Endodermal cell (in vitro differentiated cells): Measurements from ENCODE around the gene MMS22L. TPM values are rescaled to one million over a fixed set of nuclear protein-coding genes. Genes with fewer than 3 reads are reported as not detected.

Experiments
- DNase-seq: peaks from one replicate; pipeline ENCODE4 v3.0.0-alpha.2; 2017
- H3K27ac ChIP-seq: 2 replicates; pipeline ENCODE4 v1.5.1; 2013; ENCODE audit warnings: mild to moderate bottlenecking, low read depth, low read length, moderate library complexity
- H3K27me3 ChIP-seq: 2 replicates; pipeline ENCODE4 v1.6.1; 2013; ENCODE audit warnings: mild to moderate bottlenecking, low read length, moderate library complexity; ENCODE audit not compliant: insufficient read depth, control insufficient read depth, poor library complexity, severe bottlenecking
- H3K36me3 ChIP-seq: 2 replicates; pipeline ENCODE4 v1.7.0; 2013; ENCODE audit warnings: mild to moderate bottlenecking, low read length, moderate library complexity; ENCODE audit not compliant: control insufficient read depth, insufficient read depth
- H3K4me1 ChIP-seq: one replicate; pipeline ENCODE4 v1.7.0; 2013; ENCODE audit warnings: low read length; ENCODE audit not compliant: control insufficient read depth, insufficient read depth
- H3K4me3 ChIP-seq: 2 replicates; pipeline ENCODE4 v1.5.1; 2013; ENCODE audit warnings: mild to moderate bottlenecking, low read length, moderate library complexity
- H3K9ac ChIP-seq: 2 replicates; pipeline ENCODE4 v1.6.1; 2013; ENCODE audit warnings: mild to moderate bottlenecking, low read length, moderate library complexity; ENCODE audit not compliant: poor library complexity, severe bottlenecking; ENCODE audit errors: extremely low read depth
- H3K9me3 ChIP-seq: 2 replicates; pipeline ENCODE4 v1.6.1; 2013; ENCODE audit warnings: mild to moderate bottlenecking, low read length, moderate library complexity; ENCODE audit not compliant: control insufficient read depth
- H3K27ac Mint-ChIP-seq: 2 replicates; pipeline ENCODE4 v1.8.0; 2020; ENCODE audit warnings: mixed read lengths
- H3K27me3 Mint-ChIP-seq: 2 replicates; pipeline ENCODE4 v1.8.0; 2021; ENCODE audit warnings: mild to moderate bottlenecking, mixed read lengths; ENCODE audit not compliant: insufficient read depth
- H3K36me3 Mint-ChIP-seq: 2 replicates; pipeline ENCODE4 v1.8.0; 2020; ENCODE audit warnings: low read depth, mixed read lengths
- H3K4me1 Mint-ChIP-seq: 2 replicates; pipeline ENCODE4 v1.8.0; 2020; ENCODE audit warnings: mixed read lengths
- H3K4me3 Mint-ChIP-seq: 2 replicates; pipeline ENCODE4 v1.8.0; 2020; ENCODE audit warnings: mild to moderate bottlenecking, moderate library complexity, mixed read lengths
- H3K9me3 Mint-ChIP-seq: 2 replicates; pipeline ENCODE4 v1.8.0; 2020; ENCODE audit warnings: mild to moderate bottlenecking, mixed read lengths
- CTCF ChIP-seq: fragments of 200-600 bp; sonication (generic); conservative IDR thresholded peaks from 2 replicates; pipeline ENCODE4 v1.5.0; 2021; ENCODE audit warnings: antibody characterized with exemption, mild to moderate bottlenecking
- WGBS, 2 experiments: methylation state at CpG; one replicate each; pipeline versions ENCODE4 v1.1.5 to v1.1.7; 2013; ENCODE audit warnings: missing lambda C conversion rate in 2 of 2, mixed read lengths in 1 of 2; ENCODE audit not compliant: insufficient coverage in 1 of 2, insufficient read length in 1 of 2; 5-methylcytosine and 5-hydroxymethylcytosine counted together
- total RNA-seq, 2 donors: library from RNA; stranded (reverse); fragmentation: NEBNext Ultra II Directional in 1 of 2; extraction: Animal tissue kit (Norgen Biotek cat#: 25700) in 1 of 2; gene quantifications; 2 replicates in 1 of 2; 3 replicates in 1 of 2; pipeline ENCODE4 v1.2.1, GENCODE V29; 2021

The MMS22L gene
- total RNA-seq, 2 donors from 2014 or later: 32.6 to 36.6 TPM

GRCh38 chr6:97100696-97101095 is 182.3 kb downstream of the MMS22L start:
- H3K27me3 ChIP-seq: no peaks in the 10 kb centered on the region
- no peaks in the 10 kb centered on the region for H3K4me1 ChIP-seq
- Mint-ChIP-seq H3K4me1 (no peaks in the 10 kb centered on the region), H3K27ac (no peak overlapping the region), H3K9me3 (no peaks in the 10 kb centered on the region), H3K27me3 (no peaks in the 10 kb centered on the region), H3K4me3 (no peak overlapping the region), H3K36me3 (no peaks in the 10 kb centered on the region)
- H3K27ac ChIP-seq: no peak overlapping the region
- H3K4me3 ChIP-seq: no peak overlapping the region
- 83 to 88% methylated on average over 2 to 3 of the region's 3 CpGs for WGBS, 2 experiments
- H3K9me3 ChIP-seq: no peaks in the 10 kb centered on the region
- H3K36me3 ChIP-seq: no peaks in the 10 kb centered on the region
- TF ChIP-seq CTCF: no peak
- no peak overlapping the region for H3K9ac ChIP-seq
- no peak for DNase-seq

GRCh38 chr6:97097068-97098047 is 185.7 kb downstream of the MMS22L start:
- TF ChIP-seq CTCF: no peak
- Histone ChIP-seq H3K4me3 (no peak overlapping the region), H3K4me1 (no peaks in the 10 kb centered on the region), H3K9me3 (no peaks in the 10 kb centered on the region), H3K36me3 (no peaks in the 10 kb centered on the region), H3K27me3 (no peaks in the 10 kb centered on the region), H3K27ac (peak overlapping the region; percentile 13), H3K9ac (no peak overlapping the region)
- Mint-ChIP-seq H3K36me3 (no peaks in the 10 kb centered on the region), H3K27me3 (no peaks in the 10 kb centered on the region), H3K4me1 (no peaks in the 10 kb centered on the region), H3K27ac (no peak overlapping the region), H3K9me3 (no peaks in the 10 kb centered on the region), H3K4me3 (no peak overlapping the region)
- no peak for DNase-seq
- 91 to 93% methylated on average over 11 to 14 of the region's 14 CpGs for WGBS, 2 experiments

GRCh38 chr6:97095311-97095850 is 187.6 kb downstream of the MMS22L start:
- Histone ChIP-seq H3K36me3 (no peaks in the 10 kb centered on the region), H3K27ac (no peak overlapping the region), H3K4me3 (no peak overlapping the region), H3K4me1 (no peaks in the 10 kb centered on the region), H3K27me3 (no peaks in the 10 kb centered on the region), H3K9ac (no peak overlapping the region), H3K9me3 (no peaks in the 10 kb centered on the region)
- no peaks in the 10 kb centered on the region for H3K27me3 Mint-ChIP-seq
- H3K9me3 Mint-ChIP-seq: no peaks in the 10 kb centered on the region
- H3K36me3 Mint-ChIP-seq: no peaks in the 10 kb centered on the region
- no peak for DNase-seq
- H3K4me1 Mint-ChIP-seq: no peaks in the 10 kb centered on the region
- 82 to 87% methylated on average over 3 of the region's 3 CpGs for WGBS, 2 experiments
- TF ChIP-seq CTCF: no peak
- H3K27ac Mint-ChIP-seq: no peak overlapping the region
- H3K4me3 Mint-ChIP-seq: no peak overlapping the region
